Tibial artery (tissue), 4 donors: ENCODE measurements around the gene PAIP2.

Experiments used
- DNase-seq, 2 donors: peaks; one replicate each; pipeline ENCODE4 v3.0.0-alpha.2; 2019
- H3K27ac ChIP-seq, 2 donors: fragments of 200-600 bp; sonication (generic) in 1 of 2; 1 replicate in 1 of 2; 2 replicates in 1 of 2; pipeline ENCODE4 v1.5.1; 2018 to 2019; ENCODE audit warnings: mild to moderate bottlenecking in 1 of 2
- H3K27me3 ChIP-seq, 2 donors: fragments of 200-600 bp; sonication (generic) in 1 of 2; one replicate each; pipeline versions ENCODE4 v1.5.1 to v1.6.0; 2016 to 2019
- H3K36me3 ChIP-seq, 3 donors: fragments of 200-600 bp; sonication (generic) in 2 of 3; one replicate each; pipeline ENCODE4 v1.5.1; 2016 to 2019; ENCODE audit warnings: mild to moderate bottlenecking in 2 of 3
- H3K4me1 ChIP-seq, 4 donors: fragments of 200-600 bp; sonication (generic) in 2 of 4; 1 replicate in 3 of 4; 2 replicates in 1 of 4; pipeline ENCODE4 v1.5.1; 2016 to 2019
- H3K4me3 ChIP-seq, 2 donors: fragments of 200-600 bp; sonication (generic) in 1 of 2; 1 replicate in 1 of 2; 2 replicates in 1 of 2; pipeline ENCODE4 v1.5.1; 2018 to 2019; ENCODE audit warnings: mild to moderate bottlenecking in 2 of 2
- H3K9me3 ChIP-seq, 3 donors: fragments of 200-600 bp; sonication (generic) in 1 of 3; one replicate each; pipeline ENCODE4 v1.5.1; 2016 to 2019
- intact Hi-C: fragments of 100-400 bp; cut with DNase I; formaldehyde crosslinking; loops from one replicate; pipeline ENCODE4 v1.15.0; 2023; ENCODE audit warnings: low total_unique reads
- TF ChIP-seq, protein P1 (sequence below), 2 experiments: fragments of 200-600 bp in 1 of 2; fragments of 450-650 bp in 1 of 2; IDR thresholded peaks; one replicate each; pipeline ENCODE4 v1.5.1; 2017 to 2019; ENCODE audit warnings: antibody characterized with exemption in 2 of 2, mild to moderate bottlenecking in 1 of 2, moderate library complexity in 1 of 2

PAIP2 gene

DNA sequence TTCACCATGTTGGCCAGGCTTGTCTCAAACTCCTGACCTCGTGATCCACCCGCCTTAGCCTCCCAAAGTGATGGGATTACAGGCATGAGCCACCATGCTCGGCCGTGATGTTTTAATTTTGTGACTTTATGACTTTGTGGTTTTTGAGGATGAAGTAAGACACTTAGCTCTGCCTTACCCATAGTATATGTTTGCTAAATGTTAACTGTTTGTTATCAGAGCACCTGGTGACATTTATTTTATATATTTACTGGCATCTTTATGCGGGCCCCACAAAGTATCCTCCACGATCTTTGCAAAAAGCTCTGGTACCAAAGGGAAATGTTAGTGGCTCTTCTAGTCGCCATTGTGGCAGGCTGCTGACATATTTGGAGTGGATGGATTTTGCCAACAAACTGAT lies 34.7 kb downstream of the PAIP2 start:
- DNase-seq = no peak
- intact Hi-C loops = no loop called here
- Histone ChIP-seq H3K4me1 (peaks cover 0 to 9% (median 2%) of the 10 kb centered on the region in 4 donors), H3K27me3 (no peaks in the 10 kb centered on the region), H3K27ac (no peak overlapping the region), H3K36me3 (peaks cover 15 to 40% (median 19%) of the 10 kb centered on the region in 3 donors), H3K4me3 (no peak overlapping the region), H3K9me3 (no peaks in the 10 kb centered on the region)
- TF ChIP-seq, protein P1, sequence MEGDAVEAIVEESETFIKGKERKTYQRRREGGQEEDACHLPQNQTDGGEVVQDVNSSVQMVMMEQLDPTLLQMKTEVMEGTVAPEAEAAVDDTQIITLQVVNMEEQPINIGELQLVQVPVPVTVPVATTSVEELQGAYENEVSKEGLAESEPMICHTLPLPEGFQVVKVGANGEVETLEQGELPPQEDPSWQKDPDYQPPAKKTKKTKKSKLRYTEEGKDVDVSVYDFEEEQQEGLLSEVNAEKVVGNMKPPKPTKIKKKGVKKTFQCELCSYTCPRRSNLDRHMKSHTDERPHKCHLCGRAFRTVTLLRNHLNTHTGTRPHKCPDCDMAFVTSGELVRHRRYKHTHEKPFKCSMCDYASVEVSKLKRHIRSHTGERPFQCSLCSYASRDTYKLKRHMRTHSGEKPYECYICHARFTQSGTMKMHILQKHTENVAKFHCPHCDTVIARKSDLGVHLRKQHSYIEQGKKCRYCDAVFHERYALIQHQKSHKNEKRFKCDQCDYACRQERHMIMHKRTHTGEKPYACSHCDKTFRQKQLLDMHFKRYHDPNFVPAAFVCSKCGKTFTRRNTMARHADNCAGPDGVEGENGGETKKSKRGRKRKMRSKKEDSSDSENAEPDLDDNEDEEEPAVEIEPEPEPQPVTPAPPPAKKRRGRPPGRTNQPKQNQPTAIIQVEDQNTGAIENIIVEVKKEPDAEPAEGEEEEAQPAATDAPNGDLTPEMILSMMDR (IDR thresholded peaks at IDR 0.05) = no peak

DNA sequence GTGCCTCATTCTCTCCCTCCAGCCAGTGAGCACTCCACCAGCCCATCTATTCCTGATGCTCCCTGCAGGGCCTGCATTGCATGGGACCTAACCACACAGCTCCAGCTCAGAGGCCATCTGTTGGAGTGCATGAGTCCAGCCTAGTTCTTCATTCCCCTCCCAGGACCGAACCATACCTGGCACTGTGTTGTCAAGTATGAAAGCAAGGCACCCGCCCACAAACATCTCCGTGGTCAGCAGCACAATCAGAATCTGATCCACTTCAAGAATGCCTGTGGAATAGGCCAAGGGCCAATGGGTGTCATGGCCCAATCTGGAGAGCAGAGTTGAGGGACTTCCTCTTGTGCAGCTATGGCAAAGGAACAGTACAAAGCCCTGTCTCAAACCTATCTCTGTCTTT lies 35.6 kb downstream of the PAIP2 start:
- H3K27me3 ChIP-seq = no peaks in the 10 kb centered on the region
- TF ChIP-seq, protein P1 (IDR thresholded peaks at IDR 0.05) = no peak
- peaks cover 7 to 31% (median 11%) of the 10 kb centered on the region in 3 donors for H3K36me3 ChIP-seq
- no peak overlapping the region for H3K4me3 ChIP-seq
- peaks cover 0 to 9% (median 2%) of the 10 kb centered on the region in 4 donors for H3K4me1 ChIP-seq
- intact Hi-C loops = no loop called here
- no peak for DNase-seq
- no peak overlapping the region for H3K27ac ChIP-seq
- no peaks in the 10 kb centered on the region for H3K9me3 ChIP-seq

DNA sequence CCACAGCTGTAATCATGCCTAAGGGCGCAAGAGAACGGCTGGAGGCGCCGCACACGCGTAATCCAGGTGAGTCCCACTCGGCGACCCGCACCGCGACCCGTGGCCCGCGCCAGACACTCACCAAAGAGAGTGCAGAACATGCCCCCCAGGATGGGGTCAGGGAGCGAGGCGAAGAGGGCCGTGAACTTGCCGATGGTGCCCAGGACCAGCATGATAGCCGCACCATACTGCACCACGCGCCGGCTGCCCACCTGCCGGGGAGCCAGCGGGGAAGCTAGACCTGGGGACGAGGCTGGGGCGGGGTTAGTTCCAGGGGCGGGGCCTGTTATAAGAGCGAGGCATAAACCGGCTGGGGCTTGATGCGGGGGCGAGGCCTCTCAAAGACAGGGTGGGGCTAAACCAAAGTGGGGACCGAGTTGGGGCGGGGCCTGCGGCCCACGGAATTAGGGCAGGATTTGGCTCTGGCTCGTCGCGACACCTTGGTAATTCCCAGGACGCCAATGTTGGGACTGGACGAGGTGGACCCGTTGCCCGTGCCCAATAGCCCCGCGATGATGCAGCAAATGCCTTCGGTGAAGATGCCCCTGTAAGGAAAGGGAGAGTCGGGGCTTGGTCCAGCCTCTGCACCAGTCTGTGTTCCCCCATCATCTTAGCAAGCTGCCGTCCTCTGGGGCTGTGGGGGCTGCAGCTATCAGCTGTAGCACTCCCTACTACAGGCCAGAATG lies 36.6 kb downstream of the PAIP2 start:
- TF ChIP-seq, protein P1 (IDR thresholded peaks at IDR 0.05) = no peak
- intact Hi-C loops = no loop called here
- Histone ChIP-seq H3K27ac (no peak overlapping the region), H3K4me3 (no peak overlapping the region), H3K36me3 (peaks cover under 1 to 21% (median 6%) of the 10 kb centered on the region in 3 donors), H3K4me1 (peaks cover 0 to 9% (median 2%) of the 10 kb centered on the region in 4 donors), H3K9me3 (no peaks in the 10 kb centered on the region), H3K27me3 (no peaks in the 10 kb centered on the region)
- DNase-seq = no peak

DNA sequence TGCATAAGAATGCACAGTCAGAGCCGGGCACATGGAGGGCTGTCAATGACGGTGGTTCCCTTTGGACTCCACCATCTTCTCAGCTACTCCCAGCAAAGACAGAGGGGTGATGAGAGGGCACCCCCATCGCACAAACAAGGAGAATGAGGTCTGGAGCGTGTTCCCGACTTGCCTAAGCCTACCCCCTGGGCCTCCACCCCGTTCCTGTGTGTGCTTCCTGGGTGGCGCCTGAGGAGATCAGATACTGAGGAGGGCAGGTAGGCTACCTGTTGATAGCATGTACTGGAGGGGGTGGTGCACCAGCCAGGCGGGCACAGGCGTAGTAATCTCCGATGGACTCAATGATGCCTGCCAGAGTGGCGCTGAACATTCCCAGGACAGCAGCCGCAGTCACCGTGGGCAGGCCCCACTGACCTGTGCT lies 37.3 kb downstream of the PAIP2 start:
- no peaks in the 10 kb centered on the region for H3K27me3 ChIP-seq
- no peaks in the 10 kb centered on the region for H3K9me3 ChIP-seq
- intact Hi-C loops = no loop called here
- TF ChIP-seq, protein P1 (IDR thresholded peaks at IDR 0.05) = no peak
- H3K27ac ChIP-seq = no peak overlapping the region
- H3K4me3 ChIP-seq = no peak overlapping the region
- H3K4me1 ChIP-seq = peaks cover 0 to 2% (median 0%) of the 10 kb centered on the region in 4 donors
- H3K36me3 ChIP-seq = peaks cover 0 to 21% (median 0%) of the 10 kb centered on the region in 3 donors
- no peak for DNase-seq

DNA sequence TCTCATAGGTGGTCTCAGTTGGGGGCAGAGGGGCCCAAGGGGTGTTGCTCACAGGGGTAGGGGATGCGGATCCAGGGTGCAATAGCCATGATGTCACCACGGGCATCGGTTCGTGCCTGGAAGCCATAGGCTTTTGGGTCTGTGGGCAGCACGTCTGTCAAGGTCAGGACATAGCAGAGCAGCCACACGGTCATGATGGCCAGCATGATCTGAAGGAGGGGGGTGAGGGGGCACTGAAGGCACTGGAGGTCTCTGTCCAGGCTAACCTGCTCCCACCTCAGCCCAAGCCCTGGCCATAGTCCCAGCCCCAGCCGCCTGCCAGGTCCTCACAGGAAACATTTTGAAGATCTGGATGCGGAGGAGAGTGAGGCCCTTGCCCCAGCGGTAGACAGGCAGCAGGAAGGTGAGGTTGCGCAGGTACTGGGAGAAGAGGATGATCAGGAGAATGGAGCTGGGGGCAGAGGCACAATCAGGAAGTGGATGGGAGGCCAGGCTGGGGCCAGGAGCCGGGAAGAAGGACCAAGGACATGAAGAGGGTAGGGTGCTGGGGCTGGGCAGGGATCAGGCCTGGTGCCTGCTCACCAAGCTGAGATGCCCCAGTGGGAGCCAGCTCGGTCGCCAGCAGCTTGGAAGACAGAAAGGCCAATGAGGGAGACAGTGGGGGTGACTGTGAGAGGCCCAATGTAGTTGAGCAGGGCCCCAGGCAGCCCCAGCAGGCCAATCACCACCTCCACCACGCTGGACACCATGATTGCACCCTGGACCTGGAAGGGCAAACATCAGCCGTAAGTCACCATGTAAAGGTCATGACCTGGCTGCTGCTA lies 38.2 kb downstream of the PAIP2 start:
- Histone ChIP-seq H3K27me3 (no peaks in the 10 kb centered on the region), H3K27ac (no peak overlapping the region), H3K4me1 (peaks cover 0 to 8% (median 4%) of the 10 kb centered on the region in 4 donors), H3K9me3 (no peaks in the 10 kb centered on the region), H3K36me3 (peaks cover 0 to 16% (median 0%) of the 10 kb centered on the region in 3 donors), H3K4me3 (no peak overlapping the region)
- peak in 1 of 2 donors; percentile 52 for DNase-seq
- intact Hi-C loops = no loop called here
- TF ChIP-seq, protein P1 (IDR thresholded peaks at IDR 0.05) = no peak
